Measurements from ENCODE around the gene DNM2.
A peak's percentile ranks its signal among the peaks of the same experiment; 100 is the strongest.

The DNM2 gene

GRCh38 chr19:10718205-10719196 is 622 bp downstream of the DNM2 start (continued):
- TF ChIP-seq, protein P1, sequence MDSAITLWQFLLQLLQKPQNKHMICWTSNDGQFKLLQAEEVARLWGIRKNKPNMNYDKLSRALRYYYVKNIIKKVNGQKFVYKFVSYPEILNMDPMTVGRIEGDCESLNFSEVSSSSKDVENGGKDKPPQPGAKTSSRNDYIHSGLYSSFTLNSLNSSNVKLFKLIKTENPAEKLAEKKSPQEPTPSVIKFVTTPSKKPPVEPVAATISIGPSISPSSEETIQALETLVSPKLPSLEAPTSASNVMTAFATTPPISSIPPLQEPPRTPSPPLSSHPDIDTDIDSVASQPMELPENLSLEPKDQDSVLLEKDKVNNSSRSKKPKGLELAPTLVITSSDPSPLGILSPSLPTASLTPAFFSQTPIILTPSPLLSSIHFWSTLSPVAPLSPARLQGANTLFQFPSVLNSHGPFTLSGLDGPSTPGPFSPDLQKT (IDR thresholded peaks at IDR 0.05; ENCODE audit: borderline replicate concordance, low read depth, low read length) = no peak
- TF ChIP-seq SP2 (tag by site-specific recombination; IDR thresholded peaks at IDR 0.05) = peak; percentile 44
- no peak for TF ChIP-seq TSHZ1 (tag by site-specific recombination; IDR thresholded peaks at IDR 0.05; ENCODE audit: borderline replicate concordance)
- peak; percentile 75; the same call in 1 of the 2 replicates for TF ChIP-seq ZSCAN5A (tag by site-specific recombination; IDR thresholded peaks at IDR 0.05)
- TF ChIP-seq ZNF202 (tag by site-specific recombination; IDR thresholded peaks at IDR 0.05; ENCODE audit: borderline replicate concordance) = no peak
- peak; percentile 28; the same call in 1 of the 2 replicates for TF ChIP-seq PATZ1 (tag by site-specific recombination; IDR thresholded peaks at IDR 0.05)
- TF ChIP-seq, protein P2, sequence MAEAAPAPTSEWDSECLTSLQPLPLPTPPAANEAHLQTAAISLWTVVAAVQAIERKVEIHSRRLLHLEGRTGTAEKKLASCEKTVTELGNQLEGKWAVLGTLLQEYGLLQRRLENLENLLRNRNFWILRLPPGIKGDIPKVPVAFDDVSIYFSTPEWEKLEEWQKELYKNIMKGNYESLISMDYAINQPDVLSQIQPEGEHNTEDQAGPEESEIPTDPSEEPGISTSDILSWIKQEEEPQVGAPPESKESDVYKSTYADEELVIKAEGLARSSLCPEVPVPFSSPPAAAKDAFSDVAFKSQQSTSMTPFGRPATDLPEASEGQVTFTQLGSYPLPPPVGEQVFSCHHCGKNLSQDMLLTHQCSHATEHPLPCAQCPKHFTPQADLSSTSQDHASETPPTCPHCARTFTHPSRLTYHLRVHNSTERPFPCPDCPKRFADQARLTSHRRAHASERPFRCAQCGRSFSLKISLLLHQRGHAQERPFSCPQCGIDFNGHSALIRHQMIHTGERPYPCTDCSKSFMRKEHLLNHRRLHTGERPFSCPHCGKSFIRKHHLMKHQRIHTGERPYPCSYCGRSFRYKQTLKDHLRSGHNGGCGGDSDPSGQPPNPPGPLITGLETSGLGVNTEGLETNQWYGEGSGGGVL (tag by site-specific recombination; IDR thresholded peaks at IDR 0.05) = no peak
- no peak; the same call in 1 of the 2 replicates for TF ChIP-seq KLF9 (tag by site-specific recombination; IDR thresholded peaks at IDR 0.05; ENCODE audit: low read depth)
- TF ChIP-seq BCL11B (tag by site-specific recombination; IDR thresholded peaks at IDR 0.05; ENCODE audit: low read depth) = peak; percentile 71
- TF ChIP-seq ZSCAN30 (tag by site-specific recombination; IDR thresholded peaks at IDR 0.05) = 0 out of 2 replicates have a peak, but pooled peaks have one; percentile 44
- TF ChIP-seq, protein P3, sequence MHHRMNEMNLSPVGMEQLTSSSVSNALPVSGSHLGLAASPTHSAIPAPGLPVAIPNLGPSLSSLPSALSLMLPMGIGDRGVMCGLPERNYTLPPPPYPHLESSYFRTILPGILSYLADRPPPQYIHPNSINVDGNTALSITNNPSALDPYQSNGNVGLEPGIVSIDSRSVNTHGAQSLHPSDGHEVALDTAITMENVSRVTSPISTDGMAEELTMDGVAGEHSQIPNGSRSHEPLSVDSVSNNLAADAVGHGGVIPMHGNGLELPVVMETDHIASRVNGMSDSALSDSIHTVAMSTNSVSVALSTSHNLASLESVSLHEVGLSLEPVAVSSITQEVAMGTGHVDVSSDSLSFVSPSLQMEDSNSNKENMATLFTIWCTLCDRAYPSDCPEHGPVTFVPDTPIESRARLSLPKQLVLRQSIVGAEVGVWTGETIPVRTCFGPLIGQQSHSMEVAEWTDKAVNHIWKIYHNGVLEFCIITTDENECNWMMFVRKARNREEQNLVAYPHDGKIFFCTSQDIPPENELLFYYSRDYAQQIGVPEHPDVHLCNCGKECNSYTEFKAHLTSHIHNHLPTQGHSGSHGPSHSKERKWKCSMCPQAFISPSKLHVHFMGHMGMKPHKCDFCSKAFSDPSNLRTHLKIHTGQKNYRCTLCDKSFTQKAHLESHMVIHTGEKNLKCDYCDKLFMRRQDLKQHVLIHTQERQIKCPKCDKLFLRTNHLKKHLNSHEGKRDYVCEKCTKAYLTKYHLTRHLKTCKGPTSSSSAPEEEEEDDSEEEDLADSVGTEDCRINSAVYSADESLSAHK (tag by site-specific recombination; IDR thresholded peaks at IDR 0.05) = no peak
- no peak for TF ChIP-seq ZNF394 (tag by site-specific recombination; IDR thresholded peaks at IDR 0.05; ENCODE audit: borderline replicate concordance)
- no peak for TF ChIP-seq ZNF585B (tag by site-specific recombination; IDR thresholded peaks at IDR 0.05)
- no peak for TF ChIP-seq ZNF280D (tag by site-specific recombination; IDR thresholded peaks at IDR 0.05)
- TF ChIP-seq ZBTB17 (tag by site-specific recombination; IDR thresholded peaks at IDR 0.05) = no peak
- TF ChIP-seq, protein P4, sequence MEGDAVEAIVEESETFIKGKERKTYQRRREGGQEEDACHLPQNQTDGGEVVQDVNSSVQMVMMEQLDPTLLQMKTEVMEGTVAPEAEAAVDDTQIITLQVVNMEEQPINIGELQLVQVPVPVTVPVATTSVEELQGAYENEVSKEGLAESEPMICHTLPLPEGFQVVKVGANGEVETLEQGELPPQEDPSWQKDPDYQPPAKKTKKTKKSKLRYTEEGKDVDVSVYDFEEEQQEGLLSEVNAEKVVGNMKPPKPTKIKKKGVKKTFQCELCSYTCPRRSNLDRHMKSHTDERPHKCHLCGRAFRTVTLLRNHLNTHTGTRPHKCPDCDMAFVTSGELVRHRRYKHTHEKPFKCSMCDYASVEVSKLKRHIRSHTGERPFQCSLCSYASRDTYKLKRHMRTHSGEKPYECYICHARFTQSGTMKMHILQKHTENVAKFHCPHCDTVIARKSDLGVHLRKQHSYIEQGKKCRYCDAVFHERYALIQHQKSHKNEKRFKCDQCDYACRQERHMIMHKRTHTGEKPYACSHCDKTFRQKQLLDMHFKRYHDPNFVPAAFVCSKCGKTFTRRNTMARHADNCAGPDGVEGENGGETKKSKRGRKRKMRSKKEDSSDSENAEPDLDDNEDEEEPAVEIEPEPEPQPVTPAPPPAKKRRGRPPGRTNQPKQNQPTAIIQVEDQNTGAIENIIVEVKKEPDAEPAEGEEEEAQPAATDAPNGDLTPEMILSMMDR (tag by site-specific recombination; IDR thresholded peaks at IDR 0.05) = no peak
